HG02642 (cell line): Measurements from ENCODE around the gene CCBE1.
"Not testable (repeated sequence)": the region's sequence is repeated elsewhere in the genome, so short reads cannot be mapped to it uniquely, and the experiment has no call there.

Experiments
- ATAC-seq: cut with Tn5 transposase; IDR thresholded peaks from one replicate; pipeline ENCODE4 v1.9.1; 2021; ENCODE audit warnings: mild to moderate bottlenecking; ENCODE audit not compliant: unreplicated experiment, poor library complexity

Gene CCBE1

DNA sequence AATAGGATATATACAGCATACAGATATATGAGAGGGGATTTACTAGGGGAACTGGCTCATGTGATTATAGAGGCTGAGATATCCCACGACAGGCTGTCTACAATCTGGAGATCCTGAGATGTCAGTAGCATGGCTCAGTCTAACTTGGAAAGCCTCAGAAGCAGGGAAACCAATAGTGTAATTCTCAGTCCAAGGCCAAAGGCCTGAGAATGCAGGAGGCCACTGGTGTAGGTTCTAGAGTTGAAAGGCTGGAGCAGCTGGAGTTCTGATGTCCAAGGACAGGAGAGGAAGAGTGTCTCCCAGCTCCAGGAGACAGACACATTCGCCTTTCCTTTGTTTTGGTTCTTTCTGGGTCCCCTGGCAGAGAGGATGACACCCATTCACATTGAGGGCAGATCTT is 20.1 kb upstream of the CCBE1 start:
- no peak for ATAC-seq

DNA sequence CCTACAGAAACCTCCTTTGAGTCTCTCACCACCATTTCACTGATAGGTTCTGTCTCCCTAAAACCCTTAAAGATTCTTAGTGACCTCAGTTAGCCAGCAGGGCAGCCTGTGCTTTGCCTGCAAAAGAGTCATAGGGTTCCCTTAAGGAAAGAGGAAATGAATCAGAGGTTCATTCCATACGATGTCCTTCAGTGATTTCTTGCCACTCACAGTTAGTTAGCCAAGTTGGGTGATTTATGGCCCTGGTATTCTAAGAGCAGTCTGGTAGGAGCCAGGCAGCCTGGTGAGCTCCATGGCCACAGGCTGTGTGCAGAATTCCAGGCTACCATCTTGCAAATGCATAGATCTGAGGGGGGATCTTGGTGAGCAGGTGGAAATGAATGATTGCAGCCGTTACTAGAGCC is 18.7 kb upstream of the CCBE1 start:
- no peak for ATAC-seq

DNA sequence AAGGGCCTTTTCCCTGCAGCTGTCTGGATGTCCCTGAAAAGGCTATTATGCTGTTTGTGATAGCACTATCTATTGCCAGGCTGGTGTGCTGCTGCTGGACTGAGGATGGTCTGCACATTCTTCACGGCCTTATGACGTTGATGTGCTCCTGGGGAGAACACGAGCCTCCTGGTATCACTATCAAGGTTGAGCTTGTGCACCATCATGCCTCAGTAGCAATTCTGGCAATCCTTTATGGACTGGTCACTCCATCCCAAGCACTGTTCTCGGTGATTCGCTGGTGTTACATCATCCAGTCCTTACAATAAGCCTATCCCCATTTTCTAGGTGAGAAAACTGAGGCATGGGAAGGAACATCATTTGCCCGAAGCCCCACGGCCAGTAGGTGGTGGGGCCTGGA is 18.2 kb upstream of the CCBE1 start:
- ATAC-seq = no peak

DNA sequence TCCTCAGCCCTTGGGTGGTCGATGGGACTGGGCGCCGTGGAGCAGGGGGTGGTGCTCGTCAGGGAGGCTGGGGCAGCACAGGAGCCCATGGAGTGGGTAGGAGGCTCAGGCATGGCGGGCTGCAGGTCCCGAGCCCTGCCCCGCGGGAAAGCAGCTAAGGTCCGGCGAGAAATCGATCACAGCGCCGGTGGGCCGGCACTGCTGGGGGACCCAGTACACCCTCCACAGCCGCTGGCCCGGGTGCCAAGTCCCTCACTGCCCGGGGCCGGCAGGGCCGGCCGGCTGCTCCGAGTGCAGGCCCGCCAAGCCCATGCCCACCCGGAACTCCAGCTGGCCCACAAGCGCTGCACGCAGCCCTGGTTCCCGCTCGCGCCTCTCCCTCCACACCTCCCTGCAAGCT is 16.9 kb upstream of the CCBE1 start:
- not testable (repeated sequence) for ATAC-seq

DNA sequence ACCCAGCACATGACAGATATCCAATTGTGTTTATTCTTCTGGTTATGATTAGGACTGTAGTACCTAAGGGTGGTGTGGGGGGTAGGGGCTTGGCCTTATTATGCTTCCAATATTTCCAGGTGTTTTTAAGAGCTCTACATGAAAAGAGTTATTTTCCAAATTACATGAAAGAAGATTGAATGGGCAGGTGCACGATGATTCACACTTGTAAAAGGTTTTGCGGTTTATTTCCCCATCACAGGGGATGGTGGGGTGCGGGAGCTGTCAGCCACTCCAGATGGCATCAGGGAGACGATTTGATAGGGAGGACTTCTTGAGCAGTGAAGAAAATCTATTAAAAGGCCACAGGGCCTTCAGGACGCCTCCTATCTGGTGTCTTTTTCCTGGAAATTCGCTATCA is 15.1 kb upstream of the CCBE1 start:
- no peak for ATAC-seq

DNA sequence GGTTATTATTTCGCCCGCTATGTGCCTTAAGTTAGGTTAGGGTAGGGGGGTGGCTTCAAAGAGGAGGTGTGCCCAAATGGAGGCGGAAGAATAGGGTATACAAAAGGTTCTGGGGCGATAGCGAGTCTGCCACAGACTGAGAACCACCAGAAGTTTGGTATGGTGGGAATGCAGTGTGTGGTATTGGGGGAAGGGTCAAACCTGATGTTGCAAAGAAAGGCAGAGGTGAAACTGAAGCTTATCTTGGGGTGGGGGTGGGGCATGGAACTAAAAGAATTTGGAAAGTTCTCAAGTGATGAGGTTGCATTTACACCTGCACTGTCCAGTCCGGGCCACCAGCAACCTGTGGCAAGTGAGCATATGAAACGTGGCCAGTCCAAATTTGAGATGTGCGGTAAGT is 11.8 kb upstream of the CCBE1 start:
- no peak for ATAC-seq

DNA sequence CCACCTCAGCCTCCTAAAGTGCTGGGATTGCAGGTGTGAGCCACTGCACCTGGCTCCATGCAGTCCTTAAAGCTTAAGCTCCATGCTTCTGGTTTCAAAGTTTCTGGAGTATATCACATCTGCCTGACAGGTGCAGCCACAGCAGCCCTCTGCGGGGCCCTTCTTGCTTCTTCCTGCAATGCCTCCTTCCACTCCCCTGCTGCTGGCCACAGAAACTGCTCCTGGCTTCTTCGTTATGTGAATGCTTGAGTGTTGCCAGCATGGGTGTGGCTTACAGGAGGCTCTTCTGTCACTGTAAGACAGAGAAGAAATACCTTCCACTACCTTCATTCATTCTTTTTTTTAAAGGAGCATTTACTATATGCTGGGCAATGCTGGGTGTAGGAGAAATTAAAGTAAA is 10.1 kb upstream of the CCBE1 start:
- ATAC-seq = no peak

DNA sequence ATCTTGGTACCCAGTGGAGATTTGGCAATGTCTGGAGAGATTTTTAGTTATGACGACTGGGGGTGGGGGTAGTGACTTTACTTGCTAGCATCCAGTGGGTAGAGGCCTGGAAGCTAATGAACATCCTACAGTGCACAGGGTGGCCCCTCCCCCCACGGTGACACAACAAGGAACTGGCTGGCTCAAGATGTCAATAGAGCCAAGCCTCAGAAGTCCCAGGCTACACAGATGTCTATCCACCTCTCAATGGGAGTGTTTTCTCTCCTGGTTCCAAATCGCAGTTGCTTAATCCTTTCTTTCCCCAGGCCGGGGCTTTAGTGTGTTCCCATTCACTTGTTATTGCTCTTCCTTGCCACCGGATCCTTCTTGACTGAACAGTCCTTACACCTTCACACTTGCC is 9.3 kb upstream of the CCBE1 start:
- no peak for ATAC-seq

DNA sequence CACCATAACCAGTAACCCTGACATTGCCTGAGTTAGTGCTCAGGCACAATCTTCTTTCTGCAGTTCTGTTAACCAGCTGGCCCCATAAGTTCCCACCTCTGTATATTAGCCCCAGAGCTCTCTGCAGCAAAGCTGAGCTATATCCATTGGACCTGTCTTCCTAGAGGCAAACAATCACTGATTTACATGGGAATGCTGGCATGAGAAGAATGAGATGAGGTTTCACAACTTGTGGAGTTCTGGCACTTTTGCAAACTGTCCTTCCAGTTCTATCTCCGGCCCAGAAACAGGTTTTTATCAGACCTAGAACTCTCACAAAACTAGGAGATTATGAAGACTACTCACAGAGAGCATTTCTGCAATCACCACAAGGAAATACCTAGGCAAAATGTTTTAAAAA is 7.9 kb upstream of the CCBE1 start:
- ATAC-seq = no peak

DNA sequence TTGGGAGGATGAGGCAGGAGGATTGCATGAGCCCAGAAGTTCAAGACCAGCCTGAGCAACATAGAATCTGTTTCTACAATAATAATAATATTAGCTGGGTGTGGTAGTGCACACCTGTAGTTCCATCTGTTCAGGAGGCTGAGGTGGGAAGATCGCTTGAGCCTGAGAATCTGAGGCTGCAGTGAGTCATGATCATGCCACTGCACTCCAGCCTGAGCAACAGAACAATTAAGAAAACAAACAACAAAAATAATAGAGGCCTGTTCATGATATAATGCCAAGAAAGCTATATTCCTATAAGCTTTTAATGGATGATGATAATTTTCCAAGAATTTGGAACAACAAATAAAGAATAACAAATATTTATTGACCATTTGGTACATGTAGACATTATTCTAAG is 6.9 kb upstream of the CCBE1 start:
- no peak for ATAC-seq

DNA sequence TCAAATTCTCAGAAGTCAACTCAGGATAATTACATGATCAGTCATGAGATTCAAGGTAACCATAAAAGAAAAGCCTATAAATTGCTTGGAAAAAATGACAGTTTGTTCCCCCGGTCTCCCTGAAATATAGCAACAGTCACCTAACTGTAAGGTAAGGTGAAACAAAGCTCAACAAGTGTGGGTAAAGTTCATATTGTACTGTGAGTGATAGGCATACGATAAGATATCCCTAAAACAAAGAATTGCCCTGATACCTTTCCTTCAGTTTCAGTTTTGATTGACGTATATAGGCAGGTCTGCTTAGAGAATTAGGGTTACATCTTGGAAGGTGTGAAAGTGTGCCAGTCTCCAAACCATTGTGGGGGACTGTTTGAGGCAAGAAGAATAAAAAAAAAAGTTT is 4.0 kb upstream of the CCBE1 start:
- ATAC-seq = no peak

DNA sequence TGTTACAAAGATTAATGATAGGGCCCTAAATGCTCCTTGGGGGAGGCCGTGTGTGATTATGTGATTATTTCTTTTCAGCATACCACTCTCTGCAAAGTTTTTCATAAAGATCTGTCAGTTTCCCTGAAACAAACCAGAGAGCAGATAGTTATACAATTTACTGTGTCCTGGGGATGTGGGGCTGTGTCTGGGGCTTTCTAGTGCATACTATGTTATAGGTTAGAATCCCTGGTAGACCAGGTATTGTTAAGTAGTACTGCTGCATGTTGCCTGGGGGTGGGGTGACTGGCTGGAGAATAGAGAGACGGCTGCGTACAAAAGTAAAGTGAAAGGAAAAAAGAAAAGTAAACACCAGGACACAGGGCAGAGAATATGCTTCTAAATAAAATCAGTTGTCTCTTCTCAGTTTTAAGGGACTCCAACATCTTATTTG is 3.3 kb upstream of the CCBE1 start:
- ATAC-seq = no peak

DNA sequence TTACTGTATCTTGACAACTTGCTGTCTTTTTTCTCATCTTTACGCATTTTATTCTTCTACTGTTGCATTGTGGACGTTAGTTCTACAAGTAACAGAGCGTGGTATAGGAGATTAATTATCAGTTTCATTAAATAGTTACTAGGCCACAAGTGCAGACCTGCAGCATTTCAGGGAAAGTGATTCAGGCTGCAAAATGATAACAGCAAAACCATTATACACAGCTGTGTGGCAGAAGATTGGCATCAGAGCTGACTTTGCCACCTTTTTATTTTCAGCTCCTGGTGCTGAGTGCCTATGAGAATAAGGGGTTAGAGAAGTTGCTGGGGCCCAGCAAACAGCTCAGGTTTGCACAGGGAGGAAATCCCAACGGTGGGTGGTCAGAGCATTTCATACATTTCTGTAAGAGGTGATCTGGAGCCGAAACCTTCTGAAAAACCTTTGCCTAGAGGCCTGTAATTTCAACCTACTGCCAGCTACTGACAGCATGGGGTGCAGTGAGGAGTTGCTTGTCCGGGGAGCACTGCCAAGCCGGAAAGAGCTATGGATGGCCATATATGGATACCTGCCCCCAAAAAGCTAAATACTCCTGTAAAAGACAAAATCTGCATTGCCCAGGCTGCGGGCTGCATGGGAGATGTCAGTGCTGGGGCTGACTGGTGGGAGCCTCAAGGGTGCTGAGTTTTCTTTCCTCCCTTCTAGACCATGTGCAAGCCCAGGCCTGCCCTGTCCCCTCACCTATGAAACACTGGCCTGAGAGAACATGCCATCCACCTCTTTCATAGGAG is 2.7 kb upstream of the CCBE1 start:
- no peak for ATAC-seq

DNA sequence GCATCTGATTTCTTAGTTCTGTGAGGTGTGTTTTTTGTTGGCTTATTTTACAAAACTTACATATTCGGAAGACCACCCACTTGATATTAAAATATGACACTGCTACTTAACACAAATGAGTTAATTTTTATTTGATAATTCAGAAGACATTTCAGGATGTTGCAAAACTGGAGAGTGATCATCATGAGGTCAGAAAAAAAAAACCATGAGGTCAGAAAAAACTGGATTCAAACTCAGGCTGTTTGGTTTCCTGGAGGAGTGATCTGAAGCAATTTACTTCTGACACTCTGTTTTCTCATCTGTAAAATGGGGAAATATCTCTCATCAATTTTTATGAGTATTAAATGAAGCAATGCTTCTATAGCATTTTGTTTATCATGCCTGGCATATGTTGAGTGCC is 1.8 kb upstream of the CCBE1 start:
- no peak for ATAC-seq

DNA sequence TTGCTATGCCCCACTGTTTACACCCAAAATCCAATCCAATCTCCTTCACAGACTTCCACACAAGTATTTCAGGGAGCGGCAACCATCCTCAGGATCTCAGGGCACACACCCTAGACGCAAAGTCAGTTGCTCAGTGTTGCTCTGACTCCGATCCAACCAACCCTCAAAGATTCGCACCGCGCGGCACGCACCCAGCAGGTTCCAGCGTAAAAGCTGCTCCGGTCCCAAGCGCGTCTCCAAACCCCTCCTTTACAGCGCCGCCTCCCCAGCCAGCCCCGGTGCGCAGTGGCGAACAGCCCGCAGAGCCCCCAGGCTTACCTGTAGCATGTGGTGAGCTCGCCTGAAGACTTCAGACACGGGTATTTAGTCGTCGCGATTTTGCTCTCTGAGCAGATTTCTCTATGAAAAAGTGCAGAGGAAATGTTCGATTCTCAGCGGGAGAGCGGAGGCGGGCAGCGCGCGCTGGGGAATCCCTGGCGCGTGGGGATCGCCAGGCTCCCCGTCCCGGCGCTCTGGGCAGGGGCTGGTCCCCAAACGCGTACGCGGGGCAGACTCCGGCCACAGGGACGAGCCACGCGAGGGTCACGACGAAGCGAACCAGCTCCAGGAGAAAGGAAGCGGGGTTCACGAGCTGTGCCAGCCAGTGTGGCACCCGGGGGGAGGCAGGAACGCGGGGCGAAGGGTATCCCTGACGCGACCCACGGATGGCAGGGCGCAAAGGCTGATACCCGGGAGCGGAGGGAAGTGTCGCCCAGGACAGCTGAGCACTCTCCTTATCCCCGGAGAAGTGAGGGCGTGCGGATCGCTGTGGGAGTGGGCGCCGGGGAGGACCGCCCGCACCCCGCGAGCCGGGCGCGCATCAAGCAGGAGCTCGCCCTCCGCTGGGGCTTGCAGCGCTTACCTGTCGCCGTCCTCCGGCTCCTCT is 650 bp downstream of the CCBE1 start:
- ATAC-seq = peak; percentile 43

DNA sequence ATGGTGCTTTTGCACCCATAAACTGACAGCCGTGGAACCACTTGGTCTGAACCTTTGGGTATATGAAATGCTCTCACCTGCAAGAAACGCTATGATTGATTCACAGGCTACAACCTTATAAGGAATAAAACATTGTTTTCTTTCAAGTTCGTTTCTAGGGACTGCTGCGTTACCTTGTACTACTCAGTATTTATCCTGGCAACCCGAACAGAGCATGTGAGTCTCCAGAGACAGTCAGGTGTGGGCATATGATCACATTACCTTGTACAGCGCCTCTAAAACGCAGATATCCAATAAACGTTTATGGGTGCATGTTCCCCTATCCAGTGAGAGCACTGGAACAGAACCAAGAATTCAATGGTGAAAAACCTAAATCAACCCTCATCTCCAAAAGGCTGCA is 1.7 kb downstream of the CCBE1 start:
- no peak for ATAC-seq

DNA sequence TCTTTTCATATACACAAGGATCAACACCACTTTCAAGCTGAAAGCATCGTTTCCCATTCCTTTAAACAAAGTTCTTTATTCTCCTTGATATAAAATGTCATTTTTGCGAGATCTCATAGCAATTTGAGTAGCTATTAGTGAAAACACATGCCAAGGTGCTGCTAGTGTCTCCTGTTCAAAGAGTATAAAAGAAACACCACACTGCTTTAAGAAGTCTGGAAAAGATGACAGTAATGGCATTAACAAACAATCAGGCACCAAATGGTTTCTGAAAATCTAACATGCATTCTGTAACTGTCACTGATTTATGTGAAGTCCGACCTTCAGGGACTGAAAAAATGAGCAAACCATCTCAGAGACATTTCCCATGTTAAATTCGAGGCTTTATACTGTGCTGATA is 2.4 kb downstream of the CCBE1 start:
- ATAC-seq = no peak

DNA sequence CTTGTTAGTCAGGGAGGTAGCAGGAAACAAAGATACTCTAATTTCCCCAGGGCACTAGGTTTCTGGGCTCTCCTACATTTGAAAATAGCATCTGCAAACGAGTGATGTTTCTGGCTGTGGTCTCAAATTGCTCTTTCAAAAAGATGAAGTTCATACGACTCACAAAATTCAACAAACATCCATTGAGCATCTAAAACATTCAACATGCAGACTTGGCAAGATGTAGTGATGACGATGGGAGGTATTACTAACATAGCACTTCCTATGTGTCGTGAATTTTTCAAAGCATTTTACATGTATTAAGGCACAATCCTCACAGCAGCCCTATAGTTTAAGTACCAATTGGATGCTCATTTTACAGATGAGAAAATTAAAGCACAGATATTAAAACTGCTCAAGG is 5.2 kb downstream of the CCBE1 start:
- ATAC-seq = no peak

DNA sequence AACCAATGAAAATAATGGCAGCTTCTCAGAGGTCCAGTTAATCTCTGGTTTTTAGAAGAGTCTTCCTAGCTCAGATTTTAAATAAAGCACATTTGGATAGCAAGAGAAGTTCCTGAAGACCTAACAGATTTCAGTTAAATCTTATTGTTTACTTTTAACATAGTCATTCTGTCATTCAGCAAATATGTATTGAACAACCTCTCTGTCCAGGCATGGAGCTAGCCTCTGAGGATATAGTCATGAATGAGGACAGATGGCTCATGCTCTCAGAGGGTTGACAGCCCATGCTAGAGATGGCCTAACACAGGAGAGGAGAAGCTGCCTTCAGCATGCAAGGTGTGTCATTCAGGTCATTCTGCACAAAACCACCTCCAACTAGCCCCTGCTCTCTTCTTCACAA is 6.2 kb downstream of the CCBE1 start:
- no peak for ATAC-seq

DNA sequence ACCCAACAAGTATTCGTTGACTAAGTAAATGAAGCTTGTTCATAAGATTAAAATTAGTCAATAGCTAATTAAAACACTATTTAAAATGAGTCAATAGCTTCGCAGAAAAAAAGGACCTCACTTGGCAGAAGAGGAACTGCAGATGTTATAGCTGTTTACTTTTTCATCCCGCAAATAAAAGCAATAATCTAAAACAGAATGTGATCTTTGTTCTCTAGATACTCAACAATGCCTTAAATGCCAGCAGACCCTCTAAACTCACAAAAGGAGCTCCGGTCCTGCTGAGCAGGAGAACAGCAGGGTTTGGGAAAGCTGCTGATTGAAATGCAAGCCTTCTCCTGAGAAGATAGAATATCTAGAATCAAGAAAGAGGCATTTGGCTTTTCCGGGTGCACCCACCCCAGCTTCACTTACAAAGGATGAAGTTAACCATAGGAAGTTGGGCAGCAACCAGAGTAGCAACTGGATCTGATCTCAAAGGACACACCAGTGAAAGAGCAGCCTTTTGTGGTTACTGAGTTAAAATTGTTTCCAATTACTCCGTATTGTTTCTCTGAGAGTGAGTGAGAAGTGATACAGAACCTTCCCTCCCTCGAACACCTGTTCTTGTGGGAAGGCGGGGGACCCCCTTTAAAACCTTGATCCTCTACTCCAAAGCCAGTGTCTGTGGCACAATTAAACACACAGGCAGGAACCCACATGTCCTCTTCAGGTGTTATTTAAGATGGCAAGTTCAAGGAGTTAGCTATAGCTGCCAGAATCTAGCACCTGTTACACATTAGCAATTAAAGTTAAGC is 6.8 kb downstream of the CCBE1 start:
- no peak for ATAC-seq

DNA sequence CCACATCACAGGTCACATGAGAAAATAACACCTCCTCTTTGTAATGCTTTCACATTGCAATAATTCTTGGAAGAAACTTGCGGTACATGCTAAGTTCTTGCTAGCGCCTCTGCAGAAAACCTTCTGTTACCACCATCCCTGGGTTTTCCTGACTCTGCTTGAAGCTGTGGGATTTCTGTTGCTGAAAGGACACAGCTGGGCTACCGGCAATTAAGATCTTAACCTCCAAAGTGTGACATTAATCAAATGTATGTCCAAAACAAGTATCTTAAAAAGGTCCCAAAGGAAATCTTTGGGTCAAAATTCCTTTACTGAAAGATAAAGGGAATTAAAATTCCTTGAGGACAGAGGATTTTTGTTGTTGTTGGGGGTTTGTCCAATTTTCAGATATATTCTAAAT is 7.5 kb downstream of the CCBE1 start:
- no peak for ATAC-seq
